Muscle layer of colon (tissue), 2 donors: ENCODE measurements around the gene PRUNE2.
A peak's percentile ranks its signal among the peaks of the same experiment; 100 is the strongest.

Source experiments
- H3K27ac ChIP-seq: one replicate; pipeline ENCODE4 v1.7.0; 2013; ENCODE audit warnings: low read depth, mild to moderate bottlenecking, low read length, moderate library complexity
- H3K27me3 ChIP-seq, 2 donors: one replicate each; pipeline ENCODE4 v1.7.0; 2013; ENCODE audit warnings: low read length in 2 of 2, mild to moderate bottlenecking in 2 of 2; ENCODE audit not compliant: insufficient read depth in 2 of 2, control insufficient read depth in 1 of 2
- H3K36me3 ChIP-seq: one replicate; pipeline ENCODE4 v1.7.0; 2013; ENCODE audit warnings: mild to moderate bottlenecking, low read length; ENCODE audit not compliant: insufficient read depth
- H3K4me1 ChIP-seq: one replicate; pipeline ENCODE4 v1.7.0; 2013; ENCODE audit warnings: mild to moderate bottlenecking, low read length; ENCODE audit not compliant: insufficient read depth
- H3K4me3 ChIP-seq, 2 donors: one replicate each; pipeline ENCODE4 v1.7.0; 2013; ENCODE audit warnings: low read length in 2 of 2, low read depth in 1 of 2, mild to moderate bottlenecking in 1 of 2, moderate library complexity in 1 of 2
- H3K9ac ChIP-seq: one replicate; pipeline ENCODE4 v1.7.0; 2013; ENCODE audit warnings: low read length
- H3K9me3 ChIP-seq: one replicate; pipeline ENCODE4 v1.7.0; 2013; ENCODE audit warnings: mild to moderate bottlenecking, low read length
- donor health status: abdominal sarcoma.
- donor health status: Adenocarcinoma of cecum.

Gene PRUNE2

DNA sequence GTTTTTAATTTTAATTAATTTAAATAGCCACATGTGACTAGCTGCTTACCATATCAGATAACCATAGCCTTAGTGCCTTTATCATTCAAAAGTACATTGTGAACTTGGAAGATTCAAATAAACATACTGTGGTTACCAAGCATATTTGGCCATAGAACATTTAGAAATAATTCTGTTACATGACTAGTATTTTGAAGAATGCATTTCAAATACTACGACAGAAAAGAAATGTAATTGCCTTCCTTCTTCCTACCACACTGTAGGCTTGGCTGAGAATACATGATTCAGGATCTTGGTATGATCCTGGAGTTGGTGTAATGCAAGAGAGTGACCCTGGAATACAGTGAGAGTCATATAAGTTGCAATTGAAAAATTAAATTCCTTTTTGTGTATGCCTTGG is 251.3 kb downstream of the PRUNE2 start:
- no peaks in the 10 kb centered on the region for H3K27me3 ChIP-seq
- H3K4me1 ChIP-seq: peaks cover 25% of the 10 kb centered on the region
- no peak overlapping the region for H3K4me3 ChIP-seq
- no peak overlapping the region for H3K9ac ChIP-seq
- no peaks in the 10 kb centered on the region for H3K9me3 ChIP-seq
- H3K36me3 ChIP-seq: peaks cover 7% of the 10 kb centered on the region
- H3K27ac ChIP-seq: no peak overlapping the region

DNA sequence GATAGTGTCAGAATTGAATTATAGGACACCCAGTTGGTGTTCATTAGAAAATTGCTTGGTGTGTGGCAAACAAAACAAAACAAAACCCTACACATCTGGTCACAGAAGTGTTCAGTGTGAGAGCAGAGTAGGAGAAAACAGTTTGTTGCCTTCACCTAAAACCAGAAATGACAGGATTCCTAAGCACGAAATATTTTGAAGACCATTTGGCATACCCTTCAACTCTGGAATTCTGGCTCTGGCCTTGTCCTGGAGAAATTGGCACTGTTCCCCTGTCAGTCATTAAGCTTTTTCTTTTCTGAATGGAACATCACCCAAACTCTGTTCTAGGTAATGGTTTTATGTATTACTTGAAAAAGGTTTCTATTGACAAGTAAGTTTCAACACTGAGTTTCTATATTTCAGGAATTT is 251.9 kb downstream of the PRUNE2 start:
- Histone ChIP-seq H3K4me3 (no peak overlapping the region), H3K27me3 (no peaks in the 10 kb centered on the region), H3K4me1 (peaks cover 25% of the 10 kb centered on the region), H3K27ac (no peak overlapping the region), H3K9me3 (no peaks in the 10 kb centered on the region), H3K9ac (no peak overlapping the region), H3K36me3 (peaks cover 7% of the 10 kb centered on the region)

DNA sequence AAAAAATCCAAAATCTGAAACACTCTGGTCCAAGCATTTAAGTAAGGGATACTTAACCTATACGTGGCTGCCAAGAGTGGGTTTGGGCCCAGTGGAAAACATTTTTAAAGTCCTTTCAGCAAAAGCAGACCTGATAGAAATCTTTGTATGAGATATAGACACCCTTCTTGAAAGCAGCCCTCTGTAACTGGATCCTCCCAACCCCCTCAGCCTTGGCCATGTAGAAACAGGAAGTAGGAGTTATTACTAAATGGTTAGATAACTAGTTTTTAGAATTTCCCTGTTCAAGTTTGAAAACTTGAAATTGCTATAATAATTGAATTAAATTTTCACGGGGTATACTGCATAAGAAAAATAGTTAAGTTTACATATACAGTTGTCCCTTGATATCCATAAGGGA is 253.0 kb downstream of the PRUNE2 start:
- H3K4me1 ChIP-seq: peaks cover 25% of the 10 kb centered on the region

DNA sequence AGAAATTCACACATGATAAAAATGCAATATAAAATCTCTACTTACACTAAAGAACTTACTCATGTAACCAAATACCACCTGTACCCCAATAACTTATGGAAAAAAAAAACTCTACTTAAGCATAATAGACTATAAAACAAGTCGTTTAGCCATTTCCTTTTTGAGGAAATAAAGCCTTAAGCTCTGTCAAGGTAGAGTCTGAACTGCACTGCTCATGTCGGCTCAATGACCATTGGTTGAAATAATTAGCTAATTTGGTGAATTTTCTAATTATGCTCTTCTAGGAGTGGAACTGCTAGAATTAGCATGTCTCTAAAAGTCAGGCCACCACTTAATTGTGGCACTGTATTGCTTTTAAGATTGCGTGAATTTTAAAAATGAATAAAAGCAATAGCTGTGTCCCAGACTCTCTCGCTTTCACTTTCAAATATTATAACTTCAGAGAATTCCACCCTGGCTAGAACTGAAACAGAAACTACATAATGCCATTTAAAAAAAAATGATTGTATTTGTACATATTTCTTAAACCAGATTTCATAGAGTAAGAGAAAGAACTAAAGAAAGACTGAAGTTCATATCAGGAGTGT is 254.7 kb downstream of the PRUNE2 start:
- Histone ChIP-seq H3K4me1 (peaks cover 17% of the 10 kb centered on the region), H3K4me3 (peak overlapping the region in 1 of 2 donors; percentile 4), H3K27ac (peak overlapping the region; percentile 48), H3K9me3 (no peaks in the 10 kb centered on the region), H3K9ac (no peak overlapping the region), H3K27me3 (no peaks in the 10 kb centered on the region), H3K36me3 (peaks cover 12% of the 10 kb centered on the region)

More for the DNA sequence above, 253.0 kb downstream of the PRUNE2 start:
- H3K4me3 ChIP-seq: no peak overlapping the region
- H3K27ac ChIP-seq: no peak overlapping the region
- H3K9ac ChIP-seq: no peak overlapping the region
- peaks cover 16% of the 10 kb centered on the region for H3K36me3 ChIP-seq
- H3K9me3 ChIP-seq: no peaks in the 10 kb centered on the region
- no peaks in the 10 kb centered on the region for H3K27me3 ChIP-seq

DNA sequence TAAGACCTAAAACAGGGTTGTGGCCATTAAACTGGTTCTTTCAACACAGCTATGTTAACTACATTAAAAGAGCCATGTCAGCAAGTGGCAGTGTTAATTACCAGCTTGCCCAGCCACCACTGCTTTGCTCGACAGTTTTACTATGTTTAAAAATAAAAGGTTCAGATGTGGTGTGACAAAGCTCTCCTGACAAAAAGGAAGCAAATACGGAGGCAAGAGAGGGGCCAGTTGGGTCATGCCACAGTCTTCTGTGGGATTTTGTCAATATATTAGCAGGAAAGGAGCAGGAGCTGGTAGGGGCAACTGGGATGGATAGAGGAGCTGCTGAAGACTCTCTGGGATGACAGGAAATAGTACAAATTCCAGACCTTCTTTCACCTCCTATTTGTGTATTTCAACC is 255.2 kb downstream of the PRUNE2 start:
- H3K9ac ChIP-seq: no peak overlapping the region
- H3K27me3 ChIP-seq: no peaks in the 10 kb centered on the region
- no peaks in the 10 kb centered on the region for H3K9me3 ChIP-seq
- no peak overlapping the region for H3K4me3 ChIP-seq
- H3K4me1 ChIP-seq: peaks cover 17% of the 10 kb centered on the region
- peaks cover 14% of the 10 kb centered on the region for H3K36me3 ChIP-seq
- H3K27ac ChIP-seq: peak overlapping the region; percentile 48

DNA sequence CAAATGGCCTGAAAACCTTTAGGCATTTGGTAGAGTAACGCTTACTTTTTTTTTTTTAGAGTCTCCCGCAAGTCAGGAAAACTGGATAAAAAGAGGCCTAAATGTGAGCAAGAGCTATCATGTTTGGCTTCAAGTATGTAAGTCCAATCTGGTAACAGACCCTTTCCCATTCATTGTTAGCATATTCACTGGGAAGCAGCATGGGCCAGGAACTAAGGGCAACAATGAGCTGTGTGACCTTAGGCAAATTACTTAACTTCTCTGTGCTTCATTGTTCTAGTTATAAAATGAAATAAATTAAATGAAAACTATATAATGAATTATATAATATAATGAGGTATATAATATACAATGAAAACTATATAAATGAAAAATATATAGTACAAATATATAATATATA is 256.0 kb downstream of the PRUNE2 start:
- Histone ChIP-seq H3K27me3 (no peaks in the 10 kb centered on the region), H3K4me1 (peaks cover 17% of the 10 kb centered on the region), H3K27ac (no peak overlapping the region), H3K4me3 (no peak overlapping the region), H3K36me3 (peaks cover 14% of the 10 kb centered on the region), H3K9ac (no peak overlapping the region), H3K9me3 (no peaks in the 10 kb centered on the region)

DNA sequence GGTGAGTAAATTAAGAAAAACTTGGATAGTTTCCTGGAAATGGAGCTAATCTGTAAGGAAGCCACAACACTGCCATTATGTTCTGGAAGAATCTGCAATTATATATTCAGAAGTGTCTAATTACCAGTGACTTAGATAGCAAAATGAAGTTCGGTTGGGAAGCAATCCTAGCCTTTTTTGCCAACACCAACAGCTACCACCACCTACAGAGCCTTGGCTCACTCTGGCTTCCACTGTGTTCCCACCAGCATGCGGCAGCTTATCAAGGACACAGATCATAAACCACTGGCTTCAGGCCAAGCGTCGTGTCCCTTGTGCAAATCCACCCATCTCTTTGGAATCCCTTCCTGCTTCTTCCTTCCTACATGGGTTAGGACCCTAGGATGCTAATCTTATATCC is 259.7 kb downstream of the PRUNE2 start:
- H3K4me1 ChIP-seq: peaks cover 14% of the 10 kb centered on the region
- H3K36me3 ChIP-seq: peaks cover 39% of the 10 kb centered on the region
- H3K27ac ChIP-seq: no peak overlapping the region
- no peak overlapping the region for H3K4me3 ChIP-seq
- H3K9me3 ChIP-seq: no peaks in the 10 kb centered on the region
- no peaks in the 10 kb centered on the region for H3K27me3 ChIP-seq
- H3K9ac ChIP-seq: no peak overlapping the region

DNA sequence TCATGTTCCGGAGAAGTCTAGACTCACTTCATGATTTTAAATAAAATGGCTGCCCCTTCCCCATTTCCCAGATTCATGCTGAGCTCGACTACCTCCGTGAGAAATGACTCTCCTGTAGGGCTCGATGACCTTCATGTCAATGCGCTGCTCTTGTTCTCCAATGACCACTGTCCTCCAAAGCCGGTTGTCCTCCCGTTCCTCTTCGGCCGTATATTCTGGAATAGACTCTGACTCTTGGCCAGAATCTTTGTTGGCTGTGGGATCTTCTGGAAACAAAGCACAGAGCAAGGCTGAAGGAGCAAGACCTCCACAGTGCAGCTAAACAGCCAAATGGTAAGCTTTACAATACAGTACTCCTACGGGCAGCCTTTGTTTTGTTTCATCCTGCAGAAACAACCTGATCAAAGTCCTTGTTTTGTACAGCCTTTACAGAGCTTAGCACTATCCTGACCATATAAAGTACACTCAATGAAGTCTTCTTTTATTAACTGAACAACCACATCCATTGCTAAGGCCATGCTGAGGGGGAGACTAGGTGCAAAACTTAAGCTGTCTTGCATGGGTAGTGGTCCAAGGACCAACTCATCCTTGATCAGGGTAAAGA is 261.2 kb downstream of the PRUNE2 start:
- Histone ChIP-seq H3K9ac (no peak overlapping the region), H3K36me3 (peaks cover 46% of the 10 kb centered on the region), H3K4me3 (no peak overlapping the region), H3K4me1 (peaks cover 7% of the 10 kb centered on the region), H3K27ac (no peak overlapping the region), H3K27me3 (no peaks in the 10 kb centered on the region), H3K9me3 (no peaks in the 10 kb centered on the region)

DNA sequence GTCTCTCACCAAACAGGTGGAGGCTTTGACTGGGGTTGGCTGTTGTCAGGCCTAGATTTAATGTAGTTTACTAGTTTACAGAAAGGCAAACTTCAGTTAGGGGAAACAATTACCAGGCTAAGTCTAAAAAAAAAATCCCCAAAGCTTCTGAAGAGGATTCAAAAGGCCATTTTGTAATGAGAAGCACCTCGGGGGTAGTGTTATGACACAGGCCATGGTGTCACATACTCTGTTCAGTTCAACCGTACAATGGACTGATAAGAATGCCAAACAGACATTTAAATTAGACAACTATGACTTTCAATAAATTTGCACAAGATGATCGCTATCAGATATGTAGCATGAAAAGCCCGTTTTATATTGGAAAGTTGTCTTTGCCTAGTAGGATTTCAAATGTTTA is 261.7 kb downstream of the PRUNE2 start:
- Histone ChIP-seq H3K27me3 (no peaks in the 10 kb centered on the region), H3K9me3 (no peaks in the 10 kb centered on the region), H3K4me3 (no peak overlapping the region), H3K9ac (no peak overlapping the region), H3K4me1 (peaks cover 7% of the 10 kb centered on the region), H3K36me3 (peaks cover 46% of the 10 kb centered on the region), H3K27ac (no peak overlapping the region)

DNA sequence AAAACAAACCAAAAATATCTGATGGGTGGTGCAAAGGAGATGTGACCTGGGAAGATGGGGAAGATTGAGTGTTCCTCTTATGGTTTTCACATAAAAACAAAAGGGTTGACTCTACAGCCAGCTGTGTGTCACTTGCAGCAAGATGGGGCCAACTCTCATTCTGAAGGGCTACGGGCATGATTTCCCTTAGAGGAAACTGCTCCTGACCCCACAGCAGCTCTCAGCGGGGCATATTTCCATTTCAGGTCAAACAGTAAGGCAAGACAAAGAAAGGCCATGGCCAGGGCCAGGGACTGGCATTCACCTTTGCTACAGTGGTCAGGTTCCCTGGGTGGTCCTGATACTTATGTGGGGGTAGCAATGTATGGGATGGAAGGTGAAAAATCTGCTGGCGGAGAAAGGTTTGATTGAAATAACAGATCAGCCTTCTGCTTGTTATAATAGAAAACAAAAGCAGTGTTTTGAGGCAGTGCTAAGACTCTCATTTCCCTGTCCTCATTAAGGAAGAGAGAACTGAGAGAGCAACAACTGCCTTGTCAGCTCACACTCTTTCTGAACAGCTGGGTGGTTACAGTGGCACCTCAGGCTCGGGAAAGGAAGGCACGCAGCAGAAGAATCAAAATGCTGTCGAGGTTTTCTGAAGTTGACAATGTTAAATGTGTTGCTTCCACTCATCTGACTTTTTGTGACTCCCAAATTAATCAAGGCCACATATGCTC is 262.4 kb downstream of the PRUNE2 start:
- H3K4me3 ChIP-seq: no peak overlapping the region
- H3K9me3 ChIP-seq: no peaks in the 10 kb centered on the region
- peaks cover 7% of the 10 kb centered on the region for H3K4me1 ChIP-seq
- no peak overlapping the region for H3K27ac ChIP-seq
- no peaks in the 10 kb centered on the region for H3K27me3 ChIP-seq
- H3K36me3 ChIP-seq: peaks cover 46% of the 10 kb centered on the region
- no peak overlapping the region for H3K9ac ChIP-seq

DNA sequence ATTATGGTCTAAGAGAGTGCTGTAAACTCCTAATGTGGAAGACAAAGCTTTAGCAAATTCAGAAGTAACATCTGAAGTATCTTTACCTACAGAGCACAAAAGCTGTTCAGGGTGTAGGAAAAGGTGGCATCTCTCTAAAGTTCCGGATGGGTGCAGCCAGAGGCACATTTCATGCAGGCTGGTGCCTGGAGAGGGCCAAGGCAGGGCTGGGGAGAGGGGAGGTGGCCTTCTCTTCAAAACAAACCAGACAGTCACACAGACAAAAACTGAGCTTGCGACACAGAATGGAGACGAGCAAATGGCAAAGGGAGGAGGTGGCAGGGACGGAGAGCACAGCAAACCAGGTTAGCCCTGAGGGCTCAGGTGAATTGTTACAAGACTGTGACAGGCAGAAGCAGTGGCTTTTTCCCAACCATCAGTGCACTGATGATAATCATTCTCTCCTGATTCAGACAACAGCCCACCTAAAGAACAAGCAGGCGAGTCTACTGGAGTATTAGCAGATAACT is 263.2 kb downstream of the PRUNE2 start:
- Histone ChIP-seq H3K4me3 (no peak overlapping the region), H3K9ac (no peak overlapping the region), H3K27ac (no peak overlapping the region), H3K36me3 (peaks cover 49% of the 10 kb centered on the region), H3K9me3 (no peaks in the 10 kb centered on the region), H3K27me3 (no peaks in the 10 kb centered on the region), H3K4me1 (peaks cover 7% of the 10 kb centered on the region)
